SK-N-SH treated with all-trans-retinoic acid at 6 μM for 48 hours (cell line): ENCODE results near the gene NTPCR.

Experiments
- ATAC-seq: fragments of 200-7000 bp; cut with Tn5 transposase; 3 replicates; pipeline ENCODE4 v1.9.1; 2020; ENCODE audit warnings: mild to moderate bottlenecking, moderate library complexity
- BACH2 ChIP-seq: fragments of 250-450 bp; sonication (Bioruptor Pico); IDR thresholded peaks from 2 replicates; pipeline ENCODE4 v1.9.0; 2021; ENCODE audit warnings: mild to moderate bottlenecking, borderline replicate concordance
- CSRNP3 ChIP-seq: fragments of 250-450 bp; sonication (Bioruptor Pico); IDR thresholded peaks from 2 replicates; pipeline ENCODE4 v1.5.1; 2021; ENCODE audit warnings: mild to moderate bottlenecking, moderate library complexity
- GLIS3 ChIP-seq: fragments of 250-450 bp; sonication (Bioruptor Pico); IDR thresholded peaks from 2 replicates; pipeline ENCODE4 v1.5.0; 2020; ENCODE audit warnings: mild to moderate bottlenecking, moderate library complexity
- POU6F1 ChIP-seq: fragments of 250-450 bp; sonication (Bioruptor Pico); IDR thresholded peaks from 2 replicates; pipeline ENCODE4 v1.8.0; 2021; ENCODE audit warnings: low read depth, mild to moderate bottlenecking, moderate library complexity, borderline replicate concordance
- PPARA ChIP-seq: fragments of 250-450 bp; sonication (Bioruptor Pico); IDR thresholded peaks from 2 replicates; pipeline ENCODE4 v1.5.0; 2020; ENCODE audit warnings: mild to moderate bottlenecking, borderline replicate concordance
- RARB ChIP-seq: fragments of 250-450 bp; sonication (Bioruptor Pico); IDR thresholded peaks from 2 replicates; pipeline ENCODE4 v1.8.0; 2021; ENCODE audit warnings: mild to moderate bottlenecking, moderate library complexity
- TOX ChIP-seq: fragments of 250-450 bp; sonication (Bioruptor Pico); IDR thresholded peaks from 2 replicates; pipeline ENCODE4 v1.8.0; 2021; ENCODE audit warnings: mild to moderate bottlenecking, moderate library complexity, borderline replicate concordance
- TSHZ2 ChIP-seq: fragments of 250-450 bp; sonication (Bioruptor Pico); IDR thresholded peaks from 2 replicates; pipeline ENCODE4 v1.5.0; 2020; ENCODE audit warnings: mild to moderate bottlenecking, moderate library complexity
- ZC3H10 ChIP-seq: fragments of 250-450 bp; sonication (Bioruptor Pico); IDR thresholded peaks from 2 replicates; pipeline ENCODE4 v1.5.1; 2021; ENCODE audit warnings: mild to moderate bottlenecking, moderate library complexity
- ZFP3 ChIP-seq: fragments of 250-450 bp; sonication (Bioruptor Pico); IDR thresholded peaks from 2 replicates; pipeline ENCODE4 v1.5.0; 2020; ENCODE audit warnings: mild to moderate bottlenecking, moderate library complexity
- ZFP30 ChIP-seq: fragments of 450-650 bp; formaldehyde crosslinking; IDR thresholded peaks from 2 replicates; pipeline ENCODE4 v1.5.0; 2022; ENCODE audit warnings: mild to moderate bottlenecking, moderate library complexity
- ZNF565 ChIP-seq: fragments of 450-650 bp; formaldehyde crosslinking; conservative IDR thresholded peaks from 2 replicates; pipeline ENCODE4 v1.5.0; 2020; ENCODE audit warnings: low read depth, mild to moderate bottlenecking, moderate library complexity
- ZNF8 ChIP-seq: fragments of 450-650 bp; formaldehyde crosslinking; IDR thresholded peaks from 2 replicates; pipeline ENCODE4 v1.5.0; 2020; ENCODE audit warnings: mild to moderate bottlenecking, moderate library complexity
- TF ChIP-seq, protein P1 (sequence below): fragments of 250-450 bp; sonication (Bioruptor Pico); IDR thresholded peaks from 2 replicates; pipeline ENCODE4 v1.5.1; 2020; ENCODE audit warnings: low read depth, mild to moderate bottlenecking, moderate library complexity

NTPCR gene

DNA sequence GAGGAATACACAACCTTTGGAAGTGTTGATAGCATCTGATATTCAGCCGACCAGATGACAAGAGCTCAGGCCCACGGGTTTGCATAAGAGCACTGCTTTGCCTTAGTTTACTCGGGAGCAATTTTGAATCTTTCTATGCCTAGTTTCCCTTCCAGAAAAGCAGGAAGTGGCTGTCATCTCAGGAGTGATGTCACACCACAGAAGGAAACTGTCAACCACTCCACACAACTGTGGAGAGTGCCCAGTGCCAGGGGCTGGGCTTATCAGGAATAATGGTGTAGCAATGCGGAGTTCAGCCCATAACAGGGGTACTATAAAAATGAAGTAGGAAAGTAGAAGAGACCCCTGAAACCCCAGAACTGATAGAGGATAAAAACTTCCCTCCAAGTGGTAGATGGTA, 28.4 kb downstream of the NTPCR start:
- TF ChIP-seq ZNF565 (CRISPR knock-in tag), result no peak
- no peak for TF ChIP-seq TSHZ2
- TF ChIP-seq CSRNP3 (CRISPR knock-in tag), result no peak
- no peak for ATAC-seq

- no peak for ATAC-seq
- no peak for TF ChIP-seq ZNF565 (CRISPR knock-in tag)
- no peak for TF ChIP-seq CSRNP3 (CRISPR knock-in tag)
- no peak for TF ChIP-seq TSHZ2
These were observed 29.1 kb downstream of the NTPCR start for GRCh38 chr1:232979558-232979957.

DNA sequence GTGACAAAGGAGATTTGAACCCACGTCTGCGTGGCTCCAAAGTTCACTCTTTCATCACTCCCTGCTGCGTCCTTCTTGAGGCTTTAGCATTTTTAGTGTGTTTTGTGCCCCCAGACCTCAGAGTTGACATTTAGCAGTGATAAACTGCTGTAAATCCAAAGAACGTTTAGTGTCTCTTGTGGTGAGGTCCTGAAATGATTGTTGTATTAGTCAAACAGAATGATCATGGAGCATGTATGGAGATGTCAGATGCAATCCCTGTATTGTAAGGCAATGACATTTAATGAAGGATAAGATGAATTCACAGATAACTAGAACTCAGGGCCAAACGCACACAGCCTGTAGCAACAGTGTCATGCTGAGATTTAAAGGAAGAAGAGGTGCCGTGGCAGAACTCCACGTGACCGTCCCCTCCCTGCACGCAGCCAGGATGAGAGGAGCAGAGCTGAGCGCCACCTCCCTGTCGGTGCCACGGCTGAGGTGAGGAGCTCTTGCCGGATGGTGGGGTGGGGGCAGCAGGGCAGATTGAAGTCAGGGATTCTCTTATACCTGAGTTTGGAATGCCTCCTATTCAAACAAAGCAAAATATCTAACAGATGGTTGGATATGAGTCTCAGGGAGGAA, 30.1 kb downstream of the NTPCR start:
- no peak for ATAC-seq
- no peak for TF ChIP-seq ZNF8 (CRISPR knock-in tag)
- no peak for TF ChIP-seq PPARA
- no peak for TF ChIP-seq TOX (CRISPR knock-in tag)
- no peak for TF ChIP-seq BACH2 (CRISPR knock-in tag)
- no peak for TF ChIP-seq ZFP30 (CRISPR knock-in tag)
- TF ChIP-seq ZFP3 (CRISPR knock-in tag), result no peak
- TF ChIP-seq, protein P1, sequence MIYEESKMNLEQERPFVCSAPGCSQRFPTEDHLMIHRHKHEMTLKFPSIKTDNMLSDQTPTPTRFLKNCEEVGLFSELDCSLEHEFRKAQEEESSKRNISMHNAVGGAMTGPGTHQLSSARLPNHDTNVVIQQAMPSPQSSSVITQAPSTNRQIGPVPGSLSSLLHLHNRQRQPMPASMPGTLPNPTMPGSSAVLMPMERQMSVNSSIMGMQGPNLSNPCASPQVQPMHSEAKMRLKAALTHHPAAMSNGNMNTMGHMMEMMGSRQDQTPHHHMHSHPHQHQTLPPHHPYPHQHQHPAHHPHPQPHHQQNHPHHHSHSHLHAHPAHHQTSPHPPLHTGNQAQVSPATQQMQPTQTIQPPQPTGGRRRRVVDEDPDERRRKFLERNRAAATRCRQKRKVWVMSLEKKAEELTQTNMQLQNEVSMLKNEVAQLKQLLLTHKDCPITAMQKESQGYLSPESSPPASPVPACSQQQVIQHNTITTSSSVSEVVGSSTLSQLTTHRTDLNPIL (CRISPR knock-in tag), result no peak
- TF ChIP-seq ZC3H10 (CRISPR knock-in tag), result no peak
- no peak for TF ChIP-seq GLIS3
- no peak for TF ChIP-seq ZNF565 (CRISPR knock-in tag)
- TF ChIP-seq RARB, result no peak
- no peak for TF ChIP-seq TSHZ2
- TF ChIP-seq POU6F1 (CRISPR knock-in tag), result no peak
- TF ChIP-seq, all 23 proteins: peak for 0
